LNCaP clone FGC (cell line): ENCODE measurements around the gene SOX8.

Experiments
- DNase-seq: peaks from one replicate; pipeline ENCODE4 v3.0.0-alpha.2; 2011; ENCODE audit warnings: low read depth
- H3K4me3 ChIP-seq: 2 replicates; pipeline ENCODE4 v1.5.1; 2011; ENCODE audit warnings: mild to moderate bottlenecking, low read depth, low read length, control low read depth
- TF ChIP-seq, protein P1 (sequence below): IDR thresholded peaks from 2 replicates; pipeline ENCODE4 v1.5.1; 2012; ENCODE audit warnings: mild to moderate bottlenecking; ENCODE audit not compliant: control insufficient read depth, insufficient read depth; ENCODE audit errors: extremely low read depth

Gene SOX8

GRCh38 chr16:1026057-1026783, 44.6 kb downstream of the SOX8 start:
- TF ChIP-seq, protein P1, sequence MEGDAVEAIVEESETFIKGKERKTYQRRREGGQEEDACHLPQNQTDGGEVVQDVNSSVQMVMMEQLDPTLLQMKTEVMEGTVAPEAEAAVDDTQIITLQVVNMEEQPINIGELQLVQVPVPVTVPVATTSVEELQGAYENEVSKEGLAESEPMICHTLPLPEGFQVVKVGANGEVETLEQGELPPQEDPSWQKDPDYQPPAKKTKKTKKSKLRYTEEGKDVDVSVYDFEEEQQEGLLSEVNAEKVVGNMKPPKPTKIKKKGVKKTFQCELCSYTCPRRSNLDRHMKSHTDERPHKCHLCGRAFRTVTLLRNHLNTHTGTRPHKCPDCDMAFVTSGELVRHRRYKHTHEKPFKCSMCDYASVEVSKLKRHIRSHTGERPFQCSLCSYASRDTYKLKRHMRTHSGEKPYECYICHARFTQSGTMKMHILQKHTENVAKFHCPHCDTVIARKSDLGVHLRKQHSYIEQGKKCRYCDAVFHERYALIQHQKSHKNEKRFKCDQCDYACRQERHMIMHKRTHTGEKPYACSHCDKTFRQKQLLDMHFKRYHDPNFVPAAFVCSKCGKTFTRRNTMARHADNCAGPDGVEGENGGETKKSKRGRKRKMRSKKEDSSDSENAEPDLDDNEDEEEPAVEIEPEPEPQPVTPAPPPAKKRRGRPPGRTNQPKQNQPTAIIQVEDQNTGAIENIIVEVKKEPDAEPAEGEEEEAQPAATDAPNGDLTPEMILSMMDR, result no peak
- H3K4me3 ChIP-seq, result no peak overlapping the region
- no peak for DNase-seq

GRCh38 chr16:1026784-1027500, 45.4 kb downstream of the SOX8 start:
- TF ChIP-seq, protein P1, result no peak
- DNase-seq, result no peak
- no peak overlapping the region for H3K4me3 ChIP-seq

GRCh38 chr16:1027501-1027815, 45.9 kb downstream of the SOX8 start:
- H3K4me3 ChIP-seq, result no peak overlapping the region
- TF ChIP-seq, protein P1, result no peak
- no peak for DNase-seq

- TF ChIP-seq, protein P1, result no peak
- DNase-seq, result no peak
Observed at GRCh38 chr16:1028056-1028455, 46.5 kb downstream of the SOX8 start.

DNA sequence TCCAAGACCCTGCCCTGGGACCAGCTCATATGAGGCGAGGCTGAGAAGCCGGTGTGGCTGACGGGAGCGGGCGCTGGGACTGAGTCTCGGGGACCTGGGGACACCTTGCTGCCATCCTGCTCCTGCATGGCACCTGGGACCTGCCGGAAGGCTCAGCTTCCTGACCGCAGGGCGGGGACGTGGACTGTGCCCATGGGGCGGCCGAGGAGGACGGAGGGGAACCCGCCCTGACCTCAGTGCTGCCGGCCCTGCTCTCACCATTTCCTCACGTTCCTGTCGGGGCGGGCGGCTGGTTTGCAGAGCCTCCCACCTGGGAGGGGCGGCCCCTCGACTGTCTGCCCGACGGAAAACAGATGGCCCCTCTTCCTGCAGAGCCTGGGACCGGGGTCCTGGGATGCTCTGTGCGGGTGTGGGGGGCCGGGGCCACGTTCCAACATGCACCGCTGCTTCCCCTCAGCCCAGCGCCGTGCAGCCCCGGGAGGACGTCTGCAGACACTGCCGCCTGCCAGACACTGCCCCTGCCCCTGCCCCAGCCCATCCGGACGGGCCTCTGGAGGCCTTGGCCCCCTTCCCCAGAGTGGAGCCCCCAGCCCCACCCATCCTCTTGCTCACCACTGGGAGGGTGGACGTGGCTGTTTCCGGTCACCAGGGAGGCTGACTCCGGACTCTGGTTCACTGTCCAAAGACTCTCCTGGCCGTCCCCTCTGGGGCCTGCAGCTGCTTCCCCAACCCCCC, 47.1 kb downstream of the SOX8 start:
- TF ChIP-seq, protein P1, result no peak
- H3K4me3 ChIP-seq, result no peak overlapping the region
- no peak for DNase-seq

More at GRCh38 chr16:1028056-1028455, 46.5 kb downstream of the SOX8 start:
- no peak overlapping the region for H3K4me3 ChIP-seq

DNA sequence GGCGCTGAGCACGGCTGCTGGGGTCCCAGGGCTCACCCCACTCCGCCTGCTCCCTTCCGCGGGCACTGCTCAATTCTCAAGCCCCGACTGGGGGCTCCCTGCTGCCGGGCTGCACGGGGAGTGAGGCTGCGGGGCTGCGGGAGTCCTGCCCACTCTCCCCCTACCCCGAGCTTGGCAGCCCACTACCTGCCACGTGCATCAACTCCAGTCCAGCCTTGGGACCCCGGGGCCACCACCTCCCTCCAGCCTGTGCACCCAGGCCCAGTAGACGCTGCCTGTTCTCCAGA, 47.6 kb downstream of the SOX8 start:
- TF ChIP-seq, protein P1, result no peak
- H3K4me3 ChIP-seq, result no peak overlapping the region
- DNase-seq, result no peak
